Activated CD8-positive, alpha-beta memory T cell treated with anti-CD3 and anti-CD28 coated beads, Interleukin-2, amount 10 ng/mL, durations not matched to agents 7 days and 5 days (primary cell): ENCODE measurements around the gene TPP1. TPM values are rescaled to one million over a fixed set of nuclear protein-coding genes. Genes with fewer than 3 reads are reported as not detected.

ENCODE experiments used
- ATAC-seq: fragments of 150-1000 bp; cut with Tn5 transposase; one replicate; pipeline ENCODE4 v1.10.0; 2021; ENCODE audit warnings: moderate library complexity
- CTCF ChIA-PET: fragments of 350-600 bp; sonication (Branson Sonifier 250); formaldehyde crosslinking; loops from one replicate; lab custom pipeline; 2021; ENCODE audit warnings: antibody characterized with exemption; lab: Charles Lee
- DNase-seq: peaks from one replicate; pipeline ENCODE4 v3.0.0-alpha.2; 2020
- H3K27ac Mint-ChIP-seq: one replicate; pipeline ENCODE4 v1.8.0; 2021; ENCODE audit warnings: mild to moderate bottlenecking, mixed read lengths
- H3K27me3 Mint-ChIP-seq: one replicate; pipeline ENCODE4 v1.8.0; 2021; ENCODE audit warnings: mixed read lengths
- H3K36me3 Mint-ChIP-seq: one replicate; pipeline ENCODE4 v1.8.0; 2021; ENCODE audit warnings: mild to moderate bottlenecking, mixed read lengths
- H3K4me1 Mint-ChIP-seq: one replicate; pipeline ENCODE4 v1.8.0; 2021; ENCODE audit warnings: mixed read lengths
- H3K4me3 Mint-ChIP-seq: one replicate; pipeline ENCODE4 v1.8.0; 2021; ENCODE audit warnings: mild to moderate bottlenecking, moderate library complexity, mixed read lengths
- H3K9me3 Mint-ChIP-seq: one replicate; pipeline ENCODE4 v1.8.0; 2022; ENCODE audit warnings: low read depth, mixed read lengths
- total RNA-seq, 2 experiments: library from RNA; stranded (reverse); gene quantifications; one replicate each; pipeline ENCODE4 v1.2.3, GENCODE V29; 2021

The TPP1 gene
- total RNA-seq, 2 experiments from 2014 or later, result 76.8 to 79.3 TPM

GRCh38 chr11:6583584-6583983 is 35.6 kb downstream of the TPP1 start:
- Mint-ChIP-seq H3K27me3 (no peaks in the 10 kb centered on the region), H3K4me1 (no peaks in the 10 kb centered on the region)
- CTCF ChIA-PET, result interaction anchor here (0.7 kb wide), 1 partner anchor 585 kb away, joined by 3 read pairs; no protein-coding TSS in a partner anchor

GRCh38 chr11:6579681-6580080 is 39.5 kb downstream of the TPP1 start:
- H3K36me3 Mint-ChIP-seq, result peaks cover 38% of the 10 kb centered on the region
- H3K4me3 Mint-ChIP-seq, result no peak overlapping the region
- ATAC-seq, result no peak
- peaks cover 10% of the 10 kb centered on the region for H3K9me3 Mint-ChIP-seq
- no peaks in the 10 kb centered on the region for H3K27me3 Mint-ChIP-seq
- H3K27ac Mint-ChIP-seq, result no peak overlapping the region
- DNase-seq, result no peak
- CTCF ChIA-PET, result no interaction called here
- peaks cover 5% of the 10 kb centered on the region for H3K4me1 Mint-ChIP-seq

More at GRCh38 chr11:6583584-6583983, 35.6 kb downstream of the TPP1 start:
- ATAC-seq (no peak), DNase-seq (no peak)
- Mint-ChIP-seq H3K9me3 (peaks cover 10% of the 10 kb centered on the region), H3K4me3 (no peak overlapping the region), H3K36me3 (peaks cover 43% of the 10 kb centered on the region), H3K27ac (no peak overlapping the region)

- no peak overlapping the region for H3K27ac Mint-ChIP-seq
- CTCF ChIA-PET, result no interaction called here
- ATAC-seq (no peak), DNase-seq (no peak)
- peaks cover 26% of the 10 kb centered on the region for H3K36me3 Mint-ChIP-seq
- no peaks in the 10 kb centered on the region for H3K27me3 Mint-ChIP-seq
- H3K4me3 Mint-ChIP-seq, result no peak overlapping the region
- H3K9me3 Mint-ChIP-seq, result peaks cover 4% of the 10 kb centered on the region
- peaks cover 5% of the 10 kb centered on the region for H3K4me1 Mint-ChIP-seq
These were observed 41.1 kb downstream of the TPP1 start for GRCh38 chr11:6578134-6578533.

- peaks cover 5% of the 10 kb centered on the region for H3K4me1 Mint-ChIP-seq
- DNase-seq, result no peak
These were observed 42.5 kb downstream of the TPP1 start for GRCh38 chr11:6576471-6577373.

GRCh38 chr11:6574816-6575715 is 44.2 kb downstream of the TPP1 start:
- CTCF ChIA-PET, result interaction anchor here (1.5 kb wide), 1 partner anchor 44 kb away, joined by 3 read pairs; no protein-coding TSS in a partner anchor
- peaks cover 12% of the 10 kb centered on the region for H3K36me3 Mint-ChIP-seq
- H3K9me3 Mint-ChIP-seq, result no peaks in the 10 kb centered on the region
- no peak overlapping the region for H3K27ac Mint-ChIP-seq
- H3K4me3 Mint-ChIP-seq, result no peak overlapping the region
- peaks cover 5% of the 10 kb centered on the region for H3K4me1 Mint-ChIP-seq
- H3K27me3 Mint-ChIP-seq, result no peaks in the 10 kb centered on the region
- DNase-seq (no peak), ATAC-seq (no peak)

More at GRCh38 chr11:6576471-6577373, 42.5 kb downstream of the TPP1 start:
- Mint-ChIP-seq H3K9me3 (no peaks in the 10 kb centered on the region), H3K36me3 (peaks cover 16% of the 10 kb centered on the region), H3K27ac (no peak overlapping the region), H3K27me3 (no peaks in the 10 kb centered on the region), H3K4me3 (no peak overlapping the region)
- CTCF ChIA-PET, result no interaction called here
- ATAC-seq, result no peak

GRCh38 chr11:6572215-6572614 is 47.0 kb downstream of the TPP1 start:
- no peak for DNase-seq
- H3K27ac Mint-ChIP-seq, result no peak overlapping the region

GRCh38 chr11:6571434-6572008 is 47.7 kb downstream of the TPP1 start:
- Mint-ChIP-seq H3K4me1 (peaks cover 5% of the 10 kb centered on the region), H3K27me3 (no peaks in the 10 kb centered on the region), H3K4me3 (no peak overlapping the region), H3K27ac (no peak overlapping the region), H3K9me3 (no peaks in the 10 kb centered on the region), H3K36me3 (peaks cover 10% of the 10 kb centered on the region)
- CTCF ChIA-PET, result interaction anchor here (1.8 kb wide), 1 partner anchor 40 kb away, joined by 4 read pairs; no protein-coding TSS in a partner anchor
- no peak for ATAC-seq
- DNase-seq, result no peak

More at GRCh38 chr11:6572215-6572614, 47.0 kb downstream of the TPP1 start:
- no peaks in the 10 kb centered on the region for H3K9me3 Mint-ChIP-seq
- no peak for ATAC-seq
- H3K27me3 Mint-ChIP-seq, result no peaks in the 10 kb centered on the region
- peaks cover 5% of the 10 kb centered on the region for H3K4me1 Mint-ChIP-seq
- H3K36me3 Mint-ChIP-seq, result peaks cover 10% of the 10 kb centered on the region
- no peak overlapping the region for H3K4me3 Mint-ChIP-seq
- CTCF ChIA-PET, result no interaction called here

GRCh38 chr11:6570691-6571427 is 48.4 kb downstream of the TPP1 start:
- peaks cover 10% of the 10 kb centered on the region for H3K36me3 Mint-ChIP-seq
- no peak overlapping the region for H3K27ac Mint-ChIP-seq
- DNase-seq (no peak), ATAC-seq (no peak)
- CTCF ChIA-PET, result interaction anchor here (1.8 kb wide), 1 partner anchor 39 kb away, joined by 4 read pairs; no protein-coding TSS in a partner anchor
- no peak overlapping the region for H3K4me3 Mint-ChIP-seq
- peaks cover 5% of the 10 kb centered on the region for H3K4me1 Mint-ChIP-seq
- H3K9me3 Mint-ChIP-seq, result no peaks in the 10 kb centered on the region
- no peaks in the 10 kb centered on the region for H3K27me3 Mint-ChIP-seq

GRCh38 chr11:6569706-6570105 is 49.5 kb downstream of the TPP1 start:
- CTCF ChIA-PET, result interaction anchor here (1.8 kb wide), 1 partner anchor 38 kb away, joined by 4 read pairs; no protein-coding TSS in a partner anchor
- Mint-ChIP-seq H3K9me3 (no peaks in the 10 kb centered on the region), H3K36me3 (peaks cover 7% of the 10 kb centered on the region), H3K4me1 (no peaks in the 10 kb centered on the region), H3K27ac (no peak overlapping the region), H3K27me3 (no peaks in the 10 kb centered on the region), H3K4me3 (no peak overlapping the region)
- DNase-seq (no peak), ATAC-seq (no peak)

GRCh38 chr11:6568191-6568918 is 50.9 kb downstream of the TPP1 start:
- Mint-ChIP-seq H3K27ac (no peak overlapping the region), H3K36me3 (peaks cover 4% of the 10 kb centered on the region), H3K27me3 (no peaks in the 10 kb centered on the region), H3K4me1 (no peaks in the 10 kb centered on the region), H3K4me3 (no peak overlapping the region), H3K9me3 (no peaks in the 10 kb centered on the region)
- DNase-seq (no peak), ATAC-seq (no peak)
- CTCF ChIA-PET, result interaction anchor here (1.1 kb wide), 1 partner anchor 127 kb away, joined by 3 read pairs; no protein-coding TSS in a partner anchor

- ATAC-seq (no peak), DNase-seq (no peak)
- no peaks in the 10 kb centered on the region for H3K9me3 Mint-ChIP-seq
- no peaks in the 10 kb centered on the region for H3K27me3 Mint-ChIP-seq
- H3K4me1 Mint-ChIP-seq, result no peaks in the 10 kb centered on the region
- H3K27ac Mint-ChIP-seq, result no peak overlapping the region
- CTCF ChIA-PET, result no interaction called here
- no peak overlapping the region for H3K4me3 Mint-ChIP-seq
- peaks cover 2% of the 10 kb centered on the region for H3K36me3 Mint-ChIP-seq
These were observed 51.9 kb downstream of the TPP1 start for GRCh38 chr11:6567371-6567745.
